ENCODE measurements around the gene SGMS1. TPM values are rescaled to one million over a fixed set of nuclear protein-coding genes. Genes with fewer than 3 reads are reported as not detected.

The SGMS1 gene
- total RNA-seq, 1 experiment from 2014 or later = 54.7 TPM

GRCh38 chr10:50345545-50345944 lies 278.2 kb downstream of the SGMS1 start:
- DNase-seq (ENCODE audit: low read depth) = no peak

DNA sequence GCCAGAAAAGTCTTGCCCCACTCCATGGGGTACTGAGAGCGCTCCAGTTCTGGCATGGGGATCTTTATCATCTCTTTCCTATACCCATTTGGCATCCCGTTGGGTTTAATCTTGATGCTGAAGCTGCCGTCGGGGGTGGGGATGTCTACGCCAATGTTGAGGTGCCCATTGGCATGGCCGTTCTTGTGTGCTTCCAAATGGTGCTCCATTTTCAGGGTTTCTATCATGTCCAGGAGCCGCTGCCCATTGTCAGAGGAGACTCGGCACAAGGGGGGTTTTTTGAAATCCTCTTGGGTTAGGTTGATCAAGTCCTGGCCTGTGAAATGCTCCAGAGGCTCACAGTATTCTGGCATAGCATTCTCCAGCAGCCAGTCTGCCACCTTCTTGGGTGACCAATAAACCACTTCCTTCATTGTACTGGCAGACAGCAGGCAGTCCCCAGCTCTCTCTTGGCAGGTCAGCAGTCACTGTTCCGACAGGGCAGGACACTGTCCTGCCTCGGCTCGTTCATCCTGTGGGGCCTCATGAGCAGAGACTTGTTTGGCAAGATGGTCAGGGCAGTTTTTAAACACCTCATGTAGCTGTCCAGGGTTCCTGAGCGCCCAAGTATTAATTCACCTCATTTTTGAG lies 279.9 kb downstream of the SGMS1 start:
- no peak for DNase-seq (ENCODE audit: low read depth)

DNA sequence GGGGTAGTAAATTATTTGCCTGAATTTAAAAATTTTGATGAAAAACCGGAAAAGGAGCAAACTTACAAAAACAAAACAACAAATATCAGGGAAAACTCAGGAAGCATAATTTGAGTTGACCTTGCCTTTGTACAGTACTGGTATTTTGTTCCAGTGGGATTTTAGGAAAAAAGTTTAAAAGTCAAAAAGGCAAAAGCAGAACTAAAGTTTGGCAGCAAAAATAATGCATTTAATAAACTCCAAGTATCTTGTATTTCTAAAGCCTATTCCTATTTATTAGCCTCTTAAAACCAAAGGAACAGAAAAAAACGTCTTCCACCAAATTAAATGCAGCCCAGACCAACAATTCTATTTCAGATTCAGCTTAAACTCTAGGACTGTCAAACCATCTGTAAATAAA lies 281.8 kb downstream of the SGMS1 start:
- no peak for DNase-seq (ENCODE audit: low read depth)

GRCh38 chr10:50336140-50336539 lies 287.6 kb downstream of the SGMS1 start:
- DNase-seq (ENCODE audit: low read depth) = no peak

DNA sequence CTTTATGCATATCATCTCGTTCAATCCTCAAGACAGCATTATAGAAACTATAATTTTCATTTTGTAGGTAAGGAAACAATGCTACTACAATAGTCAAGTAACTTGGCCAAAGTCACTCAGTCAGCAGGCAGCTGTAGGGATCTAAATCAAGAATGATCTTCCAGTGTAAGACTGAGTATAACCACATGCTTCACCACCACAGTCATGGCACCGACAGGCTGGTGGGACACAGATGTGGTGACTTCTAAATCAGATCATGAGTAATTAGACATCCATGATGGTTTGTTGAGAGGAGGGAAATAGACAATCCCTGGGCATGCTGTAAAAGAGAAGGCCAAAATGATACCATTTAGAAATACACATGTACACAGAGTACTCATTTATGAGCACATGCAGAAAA lies 288.4 kb downstream of the SGMS1 start:
- no peak for DNase-seq (ENCODE audit: low read depth)

GRCh38 chr10:50334273-50334672 lies 289.5 kb downstream of the SGMS1 start:
- DNase-seq (ENCODE audit: low read depth) = no peak

GRCh38 chr10:50333872-50334271 lies 289.9 kb downstream of the SGMS1 start:
- no peak for DNase-seq (ENCODE audit: low read depth)

GRCh38 chr10:50332108-50332842 lies 291.5 kb downstream of the SGMS1 start:
- no peak for DNase-seq (ENCODE audit: low read depth)

- DNase-seq (ENCODE audit: low read depth) = no peak
Measured at GRCh38 chr10:50331486-50331885, 292.3 kb downstream of the SGMS1 start.

DNA sequence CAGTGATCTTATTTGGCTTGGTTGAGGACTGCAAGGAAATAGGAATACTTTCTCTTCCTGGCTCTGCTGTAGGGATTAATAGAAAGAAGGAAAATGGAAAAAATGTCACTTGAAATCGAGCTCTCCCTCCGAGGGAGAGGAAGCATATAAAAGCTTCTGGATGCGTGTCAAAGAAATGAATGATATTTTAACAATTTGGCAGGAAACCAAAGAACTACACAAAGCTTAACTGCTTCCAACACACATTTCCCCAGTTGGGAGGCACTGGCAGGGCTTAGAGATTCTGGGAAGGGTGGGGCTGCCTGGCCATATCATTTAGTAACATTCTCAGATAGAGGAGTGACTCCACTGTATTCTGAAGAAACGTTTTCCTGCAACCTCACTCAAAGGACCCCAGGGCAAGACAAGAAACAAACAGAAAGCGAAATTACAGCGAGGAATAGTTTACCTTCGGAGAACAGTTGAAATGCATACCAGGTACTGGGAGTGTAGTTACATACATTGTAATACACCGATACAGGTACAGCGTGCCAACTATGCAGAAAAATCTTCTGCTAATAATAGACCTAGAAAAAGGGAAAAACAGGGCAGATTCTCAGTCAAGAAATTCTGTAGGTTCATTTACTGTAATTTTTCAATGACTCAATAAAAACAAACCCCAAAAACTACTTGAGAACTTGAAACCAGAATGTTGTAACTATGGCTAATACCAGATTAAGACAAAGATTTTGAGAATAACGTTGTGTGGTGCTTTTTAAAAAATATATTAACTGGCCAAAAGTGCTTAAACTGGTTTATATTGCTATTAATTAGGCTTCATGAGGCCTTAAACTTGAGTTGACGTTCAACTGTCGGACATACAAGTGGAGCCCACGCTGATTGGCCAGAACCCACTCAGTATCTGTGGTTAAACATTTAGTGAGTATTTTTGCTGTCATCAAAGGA lies 296.7 kb downstream of the SGMS1 start:
- peak; percentile 23 for DNase-seq (ENCODE audit: low read depth)

GRCh38 chr10:50326172-50326555 lies 297.6 kb downstream of the SGMS1 start:
- DNase-seq (ENCODE audit: low read depth) = no peak

DNA sequence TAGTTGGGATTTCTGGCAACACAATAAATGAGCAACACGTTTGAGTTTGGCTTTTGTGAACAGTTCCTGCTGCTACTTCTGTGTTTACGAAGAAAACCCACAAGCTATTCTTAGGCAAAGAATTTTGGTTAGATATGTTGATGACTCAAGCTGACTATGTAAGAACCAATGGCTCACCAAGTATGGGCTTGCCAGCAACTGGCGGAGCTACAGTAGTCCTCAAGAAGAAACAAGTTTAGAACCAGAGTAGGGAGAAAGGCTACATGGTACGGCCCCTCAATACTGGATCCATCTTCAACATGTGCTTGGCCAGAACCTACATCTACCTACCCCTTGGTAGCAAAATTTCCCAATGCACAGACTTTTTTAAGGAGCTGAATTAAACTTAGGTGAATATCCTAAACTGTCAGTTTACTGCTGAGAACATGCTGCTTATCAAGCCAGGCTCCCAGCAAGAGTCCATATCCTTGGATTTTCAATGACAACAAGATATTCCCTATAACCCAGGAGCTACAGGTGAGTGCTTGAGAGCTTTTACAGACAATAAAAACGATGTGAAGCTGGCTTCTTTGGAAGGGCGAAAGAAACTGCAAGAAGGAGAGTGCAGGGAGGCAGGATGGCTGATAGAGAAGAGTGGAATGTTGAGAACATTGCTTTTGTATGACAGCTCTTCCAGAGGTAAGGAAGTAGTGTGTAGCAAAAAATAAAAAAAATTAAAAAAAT lies 298.1 kb downstream of the SGMS1 start:
- peak; percentile 93 for DNase-seq (ENCODE audit: low read depth)

DNA sequence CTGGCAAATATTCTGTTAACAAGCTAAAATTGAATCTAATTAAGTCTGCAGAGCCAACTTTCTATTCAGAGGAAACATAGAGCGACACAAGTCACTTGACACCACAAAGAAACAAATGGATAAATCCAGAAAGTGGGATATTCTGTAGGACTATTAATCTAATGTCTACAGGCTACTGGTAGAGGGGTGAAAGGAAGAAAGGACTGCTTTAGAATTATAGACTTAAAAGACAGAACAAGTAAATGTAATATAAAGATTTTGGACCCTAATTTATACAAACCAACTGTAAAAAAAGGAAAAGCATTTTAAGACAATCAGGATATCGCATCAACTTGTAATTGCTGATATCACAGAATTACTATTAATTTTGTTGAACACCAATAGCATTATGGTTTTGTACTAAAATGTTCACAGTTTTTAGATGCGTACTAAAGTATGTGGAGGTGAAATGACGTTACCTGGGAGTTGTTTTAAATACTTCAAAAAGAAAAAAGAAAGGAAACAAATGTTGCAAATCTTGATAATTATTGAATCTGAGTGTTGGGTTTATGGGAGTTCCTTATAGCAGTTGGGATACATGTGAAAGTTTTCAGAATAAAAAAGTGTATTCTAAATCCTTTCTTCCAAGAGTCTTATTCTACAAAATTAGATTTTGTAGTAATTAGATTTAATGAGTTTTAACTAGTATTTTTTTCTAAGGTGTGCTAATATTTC lies 298.9 kb downstream of the SGMS1 start:
- DNase-seq (ENCODE audit: low read depth) = no peak

DNA sequence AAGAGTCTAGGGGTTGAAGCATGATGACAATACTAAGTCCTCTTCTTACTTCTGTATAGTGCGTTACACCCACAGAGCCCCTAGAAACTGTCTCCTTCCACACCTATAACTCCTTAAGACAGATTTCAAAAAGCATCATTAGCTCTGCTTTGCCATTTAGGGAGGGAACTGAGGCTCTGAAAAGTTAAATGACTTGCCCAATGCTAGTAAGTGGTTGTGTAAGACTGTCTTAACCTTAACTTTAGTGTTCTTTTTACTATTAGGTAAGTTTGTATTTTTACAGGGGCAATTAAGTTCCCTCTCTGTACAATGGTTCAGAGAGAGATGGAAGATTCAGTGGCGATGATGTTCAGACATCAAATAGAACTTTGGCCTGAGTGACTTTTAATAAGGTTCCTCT lies 299.7 kb downstream of the SGMS1 start:
- DNase-seq (ENCODE audit: low read depth) = no peak

- peak; percentile 29 for DNase-seq (ENCODE audit: low read depth)
Measured at GRCh38 chr10:50322077-50322476, 301.7 kb downstream of the SGMS1 start.

DNA sequence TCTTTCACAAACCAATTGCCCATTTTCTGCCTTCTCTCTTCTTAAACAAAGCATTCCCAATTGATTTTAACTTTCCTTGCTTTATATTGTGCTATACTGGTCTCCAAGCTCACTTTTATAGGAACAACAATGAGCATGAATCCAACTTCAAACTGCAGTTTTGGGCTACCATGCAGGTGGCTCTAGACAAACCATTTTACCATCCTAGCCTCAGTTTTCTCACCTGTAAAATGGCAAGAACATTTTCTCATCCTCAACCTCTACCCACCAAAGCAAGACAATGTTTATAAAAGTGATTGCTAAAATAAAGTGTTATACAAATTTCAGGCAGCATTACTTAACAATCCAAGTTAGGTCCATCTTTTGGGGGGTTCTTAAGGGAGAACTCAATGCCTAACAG lies 305.6 kb downstream of the SGMS1 start:
- no peak for DNase-seq (ENCODE audit: low read depth)

DNA sequence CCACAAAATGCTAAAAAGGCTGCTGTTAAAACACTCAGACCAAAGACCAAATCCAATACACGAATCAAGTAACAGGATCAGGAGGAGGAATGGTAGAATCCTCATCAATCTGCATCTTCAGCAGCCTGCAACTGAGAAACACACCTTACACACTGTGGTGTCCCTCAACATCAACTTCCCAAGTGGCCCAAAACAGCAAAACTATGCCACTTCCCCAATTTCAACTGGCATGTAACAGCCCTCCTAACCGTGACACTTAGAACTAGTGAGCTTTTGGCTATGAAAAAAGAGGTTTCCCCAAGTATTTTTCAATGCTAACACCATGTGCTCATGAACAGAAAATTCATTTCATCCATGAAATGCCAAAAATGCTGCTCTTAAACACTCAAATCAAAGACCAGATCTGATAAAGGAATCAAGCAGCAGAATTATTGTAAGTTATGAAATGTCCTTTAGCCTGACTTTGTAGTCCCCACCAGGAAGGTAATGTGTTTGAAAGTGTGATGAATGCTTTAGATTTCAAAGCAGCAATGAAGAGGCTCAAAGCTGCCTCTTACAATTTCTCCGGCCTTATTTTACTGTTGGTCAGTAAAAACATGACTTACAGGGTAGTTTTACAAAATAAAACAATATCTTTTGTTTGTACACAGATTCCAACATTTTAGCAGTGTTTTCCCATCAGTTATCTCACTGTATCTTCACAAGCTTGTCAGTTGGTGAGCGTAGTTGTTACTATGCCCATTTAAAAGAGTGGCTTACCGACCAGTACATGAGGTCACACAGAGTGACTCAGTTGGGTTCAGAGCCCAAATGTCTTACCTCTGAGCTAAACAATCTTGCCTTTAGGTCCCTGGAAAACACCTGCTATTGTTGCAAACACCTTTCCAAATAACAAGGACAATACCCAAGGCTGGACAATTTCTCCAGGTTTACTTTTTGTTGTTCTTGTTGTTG lies 306.8 kb downstream of the SGMS1 start:
- DNase-seq (ENCODE audit: low read depth) = no peak

DNA sequence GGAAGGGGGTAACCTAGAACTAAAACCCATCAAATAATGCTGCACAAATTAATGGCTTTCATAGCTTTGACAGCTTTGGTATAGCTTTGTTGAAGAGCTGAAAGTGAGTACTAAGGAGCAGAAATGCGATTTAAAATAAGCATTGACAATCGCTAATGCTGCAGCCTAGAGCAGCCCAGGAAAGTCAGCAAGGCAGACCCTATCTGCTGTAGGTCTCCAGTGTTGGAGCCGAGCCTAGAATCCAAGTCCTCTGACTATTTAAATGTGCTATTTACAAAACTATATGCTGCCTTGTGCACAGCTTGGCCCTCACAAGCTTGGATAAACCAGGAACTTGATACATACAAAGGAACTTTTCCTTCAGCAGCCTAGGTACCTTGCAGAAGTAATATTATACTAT lies 307.6 kb downstream of the SGMS1 start:
- no peak for DNase-seq (ENCODE audit: low read depth)

GRCh38 chr10:50315424-50315823 lies 308.3 kb downstream of the SGMS1 start:
- no peak for DNase-seq (ENCODE audit: low read depth)
